ENCODE data around the gene ICOS.
A peak's percentile ranks its signal among the peaks of the same experiment; 100 is the strongest.

The ICOS gene

GRCh38 chr2:203898657-203899056 lies 37.9 kb upstream of the ICOS start:
- no peaks in the 10 kb centered on the region for H3K36me3 ChIP-seq (ENCODE audit: control insufficient read depth in 1 of 2, insufficient read depth in 2 of 2, low read length in 2 of 2)
- no peak overlapping the region for H3K27ac ChIP-seq (ENCODE audit: low read depth, low read length)
- no peak overlapping the region for H3K9ac ChIP-seq (ENCODE audit: low read depth in 1 of 2, low read length in 2 of 2)
- no peaks in the 10 kb centered on the region for H3K4me1 ChIP-seq (ENCODE audit: control insufficient read depth in 1 of 2, insufficient read depth in 2 of 2, low read length in 2 of 2)
- no peaks in the 10 kb centered on the region for H3K27me3 ChIP-seq (ENCODE audit: control insufficient read depth in 1 of 2, insufficient read depth in 2 of 2, low read length in 2 of 2)
- H3K9me3 ChIP-seq (ENCODE audit: control insufficient read depth in 1 of 2, low read length in 2 of 2) = peaks cover 7 to 9% of the 10 kb centered on the region in 2 donors
- H3K4me3 ChIP-seq (ENCODE audit: low read depth in 1 of 2, low read length in 2 of 2) = no peak overlapping the region

GRCh38 chr2:203900253-203900652 lies 36.3 kb upstream of the ICOS start:
- Histone ChIP-seq H3K4me1 (ENCODE audit: control insufficient read depth in 1 of 2, insufficient read depth in 2 of 2, low read length in 2 of 2) (no peaks in the 10 kb centered on the region), H3K4me3 (ENCODE audit: low read depth in 1 of 2, low read length in 2 of 2) (no peak overlapping the region), H3K27me3 (ENCODE audit: control insufficient read depth in 1 of 2, insufficient read depth in 2 of 2, low read length in 2 of 2) (no peaks in the 10 kb centered on the region), H3K36me3 (ENCODE audit: control insufficient read depth in 1 of 2, insufficient read depth in 2 of 2, low read length in 2 of 2) (no peaks in the 10 kb centered on the region), H3K9me3 (ENCODE audit: control insufficient read depth in 1 of 2, low read length in 2 of 2) (peaks cover 7 to 9% of the 10 kb centered on the region in 2 donors), H3K27ac (ENCODE audit: low read depth, low read length) (no peak overlapping the region), H3K9ac (ENCODE audit: low read depth in 1 of 2, low read length in 2 of 2) (no peak overlapping the region)

GRCh38 chr2:203904022-203904421 lies 32.5 kb upstream of the ICOS start:
- Histone ChIP-seq H3K4me1 (ENCODE audit: control insufficient read depth in 1 of 2, insufficient read depth in 2 of 2, low read length in 2 of 2) (peaks cover 11% of the 10 kb centered on the region in 2 donors), H3K9ac (ENCODE audit: low read depth in 1 of 2, low read length in 2 of 2) (no peak overlapping the region), H3K27me3 (ENCODE audit: control insufficient read depth in 1 of 2, insufficient read depth in 2 of 2, low read length in 2 of 2) (no peaks in the 10 kb centered on the region), H3K9me3 (ENCODE audit: control insufficient read depth in 1 of 2, low read length in 2 of 2) (peaks cover 7 to 9% of the 10 kb centered on the region in 2 donors), H3K4me3 (ENCODE audit: low read depth in 1 of 2, low read length in 2 of 2) (no peak overlapping the region), H3K27ac (ENCODE audit: low read depth, low read length) (no peak overlapping the region), H3K36me3 (ENCODE audit: control insufficient read depth in 1 of 2, insufficient read depth in 2 of 2, low read length in 2 of 2) (no peaks in the 10 kb centered on the region)

GRCh38 chr2:203905656-203906055 lies 30.9 kb upstream of the ICOS start:
- H3K9ac ChIP-seq (ENCODE audit: low read depth in 1 of 2, low read length in 2 of 2) = no peak overlapping the region
- H3K9me3 ChIP-seq (ENCODE audit: control insufficient read depth in 1 of 2, low read length in 2 of 2) = peaks cover 7 to 9% of the 10 kb centered on the region in 2 donors
- no peaks in the 10 kb centered on the region for H3K36me3 ChIP-seq (ENCODE audit: control insufficient read depth in 1 of 2, insufficient read depth in 2 of 2, low read length in 2 of 2)
- no peak overlapping the region for H3K4me3 ChIP-seq (ENCODE audit: low read depth in 1 of 2, low read length in 2 of 2)
- peaks cover 20 to 24% of the 10 kb centered on the region in 2 donors for H3K4me1 ChIP-seq (ENCODE audit: control insufficient read depth in 1 of 2, insufficient read depth in 2 of 2, low read length in 2 of 2)
- no peaks in the 10 kb centered on the region for H3K27me3 ChIP-seq (ENCODE audit: control insufficient read depth in 1 of 2, insufficient read depth in 2 of 2, low read length in 2 of 2)
- no peak overlapping the region for H3K27ac ChIP-seq (ENCODE audit: low read depth, low read length)

GRCh38 chr2:203908066-203908796 lies 28.3 kb upstream of the ICOS start:
- Histone ChIP-seq H3K4me3 (ENCODE audit: low read depth in 1 of 2, low read length in 2 of 2) (peak overlapping the region in 1 of 2 donors; percentile 23), H3K36me3 (ENCODE audit: control insufficient read depth in 1 of 2, insufficient read depth in 2 of 2, low read length in 2 of 2) (no peaks in the 10 kb centered on the region), H3K9me3 (ENCODE audit: control insufficient read depth in 1 of 2, low read length in 2 of 2) (no peaks in the 10 kb centered on the region), H3K9ac (ENCODE audit: low read depth in 1 of 2, low read length in 2 of 2) (no peak overlapping the region), H3K27me3 (ENCODE audit: control insufficient read depth in 1 of 2, insufficient read depth in 2 of 2, low read length in 2 of 2) (no peaks in the 10 kb centered on the region), H3K27ac (ENCODE audit: low read depth, low read length) (no peak overlapping the region), H3K4me1 (ENCODE audit: control insufficient read depth in 1 of 2, insufficient read depth in 2 of 2, low read length in 2 of 2) (peaks cover 20 to 24% of the 10 kb centered on the region in 2 donors)

- no peaks in the 10 kb centered on the region for H3K36me3 ChIP-seq (ENCODE audit: control insufficient read depth in 1 of 2, insufficient read depth in 2 of 2, low read length in 2 of 2)
- H3K4me3 ChIP-seq (ENCODE audit: low read depth in 1 of 2, low read length in 2 of 2) = peak overlapping the region in 1 of 2 donors; percentile 26
- peaks cover 20 to 24% of the 10 kb centered on the region in 2 donors for H3K4me1 ChIP-seq (ENCODE audit: control insufficient read depth in 1 of 2, insufficient read depth in 2 of 2, low read length in 2 of 2)
- no peak overlapping the region for H3K27ac ChIP-seq (ENCODE audit: low read depth, low read length)
- H3K9ac ChIP-seq (ENCODE audit: low read depth in 1 of 2, low read length in 2 of 2) = no peak overlapping the region
- H3K27me3 ChIP-seq (ENCODE audit: control insufficient read depth in 1 of 2, insufficient read depth in 2 of 2, low read length in 2 of 2) = no peaks in the 10 kb centered on the region
- H3K9me3 ChIP-seq (ENCODE audit: control insufficient read depth in 1 of 2, low read length in 2 of 2) = no peaks in the 10 kb centered on the region
Measured at GRCh38 chr2:203908797-203909185, 27.8 kb upstream of the ICOS start.

GRCh38 chr2:203909261-203909967 lies 27.1 kb upstream of the ICOS start:
- Histone ChIP-seq H3K4me3 (ENCODE audit: low read depth in 1 of 2, low read length in 2 of 2) (peak overlapping the region; percentile 26 to 29), H3K9ac (ENCODE audit: low read depth in 1 of 2, low read length in 2 of 2) (no peak overlapping the region), H3K27me3 (ENCODE audit: control insufficient read depth in 1 of 2, insufficient read depth in 2 of 2, low read length in 2 of 2) (no peaks in the 10 kb centered on the region), H3K27ac (ENCODE audit: low read depth, low read length) (no peak overlapping the region), H3K36me3 (ENCODE audit: control insufficient read depth in 1 of 2, insufficient read depth in 2 of 2, low read length in 2 of 2) (no peaks in the 10 kb centered on the region), H3K9me3 (ENCODE audit: control insufficient read depth in 1 of 2, low read length in 2 of 2) (no peaks in the 10 kb centered on the region), H3K4me1 (ENCODE audit: control insufficient read depth in 1 of 2, insufficient read depth in 2 of 2, low read length in 2 of 2) (peaks cover 20 to 24% of the 10 kb centered on the region in 2 donors)

- Histone ChIP-seq H3K4me3 (ENCODE audit: low read depth in 1 of 2, low read length in 2 of 2) (no peak overlapping the region), H3K9me3 (ENCODE audit: control insufficient read depth in 1 of 2, low read length in 2 of 2) (no peaks in the 10 kb centered on the region), H3K4me1 (ENCODE audit: control insufficient read depth in 1 of 2, insufficient read depth in 2 of 2, low read length in 2 of 2) (peaks cover 20 to 24% of the 10 kb centered on the region in 2 donors), H3K27me3 (ENCODE audit: control insufficient read depth in 1 of 2, insufficient read depth in 2 of 2, low read length in 2 of 2) (no peaks in the 10 kb centered on the region), H3K27ac (ENCODE audit: low read depth, low read length) (no peak overlapping the region), H3K36me3 (ENCODE audit: control insufficient read depth in 1 of 2, insufficient read depth in 2 of 2, low read length in 2 of 2) (no peaks in the 10 kb centered on the region), H3K9ac (ENCODE audit: low read depth in 1 of 2, low read length in 2 of 2) (no peak overlapping the region)
Measured at GRCh38 chr2:203909974-203910373, 26.6 kb upstream of the ICOS start.

GRCh38 chr2:203913947-203914346 lies 22.6 kb upstream of the ICOS start:
- Histone ChIP-seq H3K36me3 (ENCODE audit: control insufficient read depth in 1 of 2, insufficient read depth in 2 of 2, low read length in 2 of 2) (no peaks in the 10 kb centered on the region), H3K9me3 (ENCODE audit: control insufficient read depth in 1 of 2, low read length in 2 of 2) (no peaks in the 10 kb centered on the region), H3K27me3 (ENCODE audit: control insufficient read depth in 1 of 2, insufficient read depth in 2 of 2, low read length in 2 of 2) (peaks cover 0 to 4% of the 10 kb centered on the region in 2 donors), H3K4me3 (ENCODE audit: low read depth in 1 of 2, low read length in 2 of 2) (no peak overlapping the region), H3K4me1 (ENCODE audit: control insufficient read depth in 1 of 2, insufficient read depth in 2 of 2, low read length in 2 of 2) (peaks cover 11 to 13% of the 10 kb centered on the region in 2 donors), H3K27ac (ENCODE audit: low read depth, low read length) (no peak overlapping the region), H3K9ac (ENCODE audit: low read depth in 1 of 2, low read length in 2 of 2) (no peak overlapping the region)

GRCh38 chr2:203914546-203915182 lies 21.9 kb upstream of the ICOS start:
- Histone ChIP-seq H3K36me3 (ENCODE audit: control insufficient read depth in 1 of 2, insufficient read depth in 2 of 2, low read length in 2 of 2) (no peaks in the 10 kb centered on the region), H3K4me3 (ENCODE audit: low read depth in 1 of 2, low read length in 2 of 2) (no peak overlapping the region), H3K9me3 (ENCODE audit: control insufficient read depth in 1 of 2, low read length in 2 of 2) (no peaks in the 10 kb centered on the region), H3K27ac (ENCODE audit: low read depth, low read length) (no peak overlapping the region), H3K9ac (ENCODE audit: low read depth in 1 of 2, low read length in 2 of 2) (no peak overlapping the region), H3K27me3 (ENCODE audit: control insufficient read depth in 1 of 2, insufficient read depth in 2 of 2, low read length in 2 of 2) (peaks cover 0 to 4% of the 10 kb centered on the region in 2 donors), H3K4me1 (ENCODE audit: control insufficient read depth in 1 of 2, insufficient read depth in 2 of 2, low read length in 2 of 2) (peaks cover 4 to 6% of the 10 kb centered on the region in 2 donors)
